ENCODE measurements around the gene PIP5K1B. TPM values are rescaled to one million over a fixed set of nuclear protein-coding genes. Genes with fewer than 3 reads are reported as not detected.

Gene PIP5K1B, protein sequence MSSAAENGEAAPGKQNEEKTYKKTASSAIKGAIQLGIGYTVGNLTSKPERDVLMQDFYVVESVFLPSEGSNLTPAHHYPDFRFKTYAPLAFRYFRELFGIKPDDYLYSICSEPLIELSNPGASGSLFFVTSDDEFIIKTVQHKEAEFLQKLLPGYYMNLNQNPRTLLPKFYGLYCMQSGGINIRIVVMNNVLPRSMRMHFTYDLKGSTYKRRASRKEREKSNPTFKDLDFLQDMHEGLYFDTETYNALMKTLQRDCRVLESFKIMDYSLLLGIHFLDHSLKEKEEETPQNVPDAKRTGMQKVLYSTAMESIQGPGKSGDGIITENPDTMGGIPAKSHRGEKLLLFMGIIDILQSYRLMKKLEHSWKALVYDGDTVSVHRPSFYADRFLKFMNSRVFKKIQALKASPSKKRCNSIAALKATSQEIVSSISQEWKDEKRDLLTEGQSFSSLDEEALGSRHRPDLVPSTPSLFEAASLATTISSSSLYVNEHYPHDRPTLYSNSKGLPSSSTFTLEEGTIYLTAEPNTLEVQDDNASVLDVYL
- 0.18 and 0.36 TPM in 2 replicates for total RNA-seq (2014; rRNA removed; shearing (Covaris generic))

DNA sequence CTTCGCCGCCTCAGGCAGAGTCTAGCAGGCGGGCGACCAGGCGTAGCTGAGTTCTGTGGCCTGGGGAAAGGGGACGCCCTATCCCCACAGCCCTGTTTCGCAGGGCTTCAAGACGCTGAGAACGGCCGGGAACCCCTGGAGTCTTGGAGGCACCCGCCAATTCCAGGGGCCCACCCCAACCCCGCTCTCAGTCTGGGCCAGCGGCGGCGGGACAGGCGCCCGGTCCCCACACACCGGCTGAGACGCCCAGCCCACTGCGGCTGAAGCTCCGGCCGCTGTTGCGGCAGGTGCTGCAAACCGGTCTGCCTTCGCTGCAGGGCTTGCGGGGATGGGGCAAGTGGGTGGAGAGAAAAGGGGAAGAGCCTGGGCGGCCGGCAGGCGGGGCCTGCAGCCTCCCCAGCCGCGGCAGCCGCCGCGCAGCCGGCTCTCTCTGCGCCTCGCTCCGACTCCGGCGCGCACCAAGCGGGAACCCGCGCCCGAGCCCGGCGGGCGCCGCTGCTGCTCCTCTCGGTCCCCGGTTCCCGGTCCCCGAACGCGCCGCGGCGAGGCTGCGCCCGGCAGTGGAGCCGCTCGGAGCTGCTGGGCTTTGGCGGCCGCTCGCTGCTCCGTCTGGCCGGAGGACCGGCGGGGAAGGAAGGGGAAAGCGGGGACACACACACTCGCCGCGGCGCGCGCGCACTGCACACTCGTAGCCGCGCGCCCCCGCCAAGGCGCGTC, at the start of gene PIP5K1B:
Gene PIP5K1B (plus strand): TSS at position 427 of the 717 bp plus-strand sequence. CDS start 117,375 bp downstream, outside the sequence.
- H3K27ac ChIP-seq, result no peak within 1 kb of the TSS
- peaks cover 40% of the 10 kb centered on the region for H3K27me3 ChIP-seq
- DNase-seq, result peak; percentile 84 to 86
- no peaks in the 10 kb centered on the region for H3K36me3 ChIP-seq
- no peaks in the 10 kb centered on the region for H3K9me3 ChIP-seq (replicated peaks)
- H3K4me1 ChIP-seq, result no peaks in the 10 kb centered on the region
- peak within 1 kb of the TSS; percentile 92 for H3K4me3 ChIP-seq

DNA sequence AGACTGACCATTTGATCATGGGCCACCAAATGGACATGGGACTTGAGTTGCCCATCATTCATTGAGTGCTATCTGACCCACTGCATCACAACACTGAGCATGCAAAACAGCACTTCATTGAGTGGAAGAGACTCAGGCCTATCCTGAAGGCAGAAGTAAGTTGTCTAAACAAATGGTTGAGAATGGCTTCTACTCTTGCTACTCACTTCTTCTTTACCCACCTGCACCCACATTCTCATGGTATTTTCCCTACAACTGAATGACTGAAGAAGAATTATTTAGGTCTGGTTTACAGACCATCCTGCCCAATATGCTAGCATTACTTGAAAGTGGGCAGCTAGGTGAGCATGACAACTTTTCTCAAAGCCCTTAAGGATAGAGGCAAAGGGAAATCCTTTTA, 41.0 kb upstream of the PIP5K1B start:
- no peak overlapping the region for H3K27ac ChIP-seq
- H3K4me1 ChIP-seq, result no peaks in the 10 kb centered on the region
- no peak overlapping the region for H3K4me3 ChIP-seq
- no peak for DNase-seq
- peaks cover 8% of the 10 kb centered on the region; the same call in 1 of the 2 replicates for H3K27me3 ChIP-seq
- no peaks in the 10 kb centered on the region for H3K36me3 ChIP-seq
- H3K9me3 ChIP-seq (replicated peaks), result no peaks in the 10 kb centered on the region

DNA sequence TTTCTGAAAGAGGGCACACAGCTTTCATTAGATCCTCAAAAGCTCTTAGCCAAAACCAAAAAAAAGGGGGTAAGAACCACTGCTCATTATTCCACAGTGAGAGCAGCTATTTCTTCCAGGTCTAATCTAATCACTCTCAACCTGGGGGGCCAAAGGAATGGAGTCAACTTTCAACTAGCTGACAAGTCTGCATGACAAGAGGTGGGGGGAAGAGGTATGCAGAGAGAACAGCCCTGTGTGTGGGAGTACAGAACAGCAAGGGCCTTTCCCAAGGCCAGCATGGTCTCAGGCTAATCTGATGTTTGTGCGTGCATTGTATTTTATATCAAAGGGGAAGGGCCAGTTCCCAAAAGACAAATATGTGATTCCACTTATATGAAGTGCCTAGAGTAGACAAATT, 36.9 kb upstream of the PIP5K1B start:
- Histone ChIP-seq H3K9me3 (replicated peaks) (no peaks in the 10 kb centered on the region), H3K27ac (no peak overlapping the region), H3K36me3 (no peaks in the 10 kb centered on the region), H3K4me1 (no peaks in the 10 kb centered on the region), H3K4me3 (no peak overlapping the region), H3K27me3 (peaks cover 15% of the 10 kb centered on the region)
- no peak for DNase-seq

DNA sequence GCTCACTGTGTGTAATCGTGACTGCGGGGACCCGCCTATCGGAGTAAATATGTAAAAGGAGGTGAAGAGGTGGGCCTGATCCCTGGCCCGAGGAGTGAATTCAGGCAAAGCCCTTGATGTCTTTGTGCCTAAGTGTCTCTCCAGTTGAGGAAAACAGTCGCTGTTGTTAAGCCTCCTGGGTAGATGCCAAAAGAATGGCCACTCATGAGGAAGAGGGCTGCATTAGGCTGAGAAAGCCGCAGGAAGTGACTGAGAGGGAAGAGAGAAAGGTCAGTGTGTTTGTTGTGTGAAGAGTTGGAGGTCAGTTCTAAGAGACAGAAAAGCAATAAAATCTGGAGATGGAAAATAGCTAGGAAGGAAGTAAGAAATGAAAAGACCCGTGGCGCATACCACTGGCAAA, 35.8 kb upstream of the PIP5K1B start:
- no peaks in the 10 kb centered on the region for H3K36me3 ChIP-seq
- H3K9me3 ChIP-seq (replicated peaks), result no peaks in the 10 kb centered on the region
- H3K4me3 ChIP-seq, result no peak overlapping the region
- DNase-seq, result peak in 1 of 2 experiments; percentile 8
- H3K27ac ChIP-seq, result no peak overlapping the region
- peaks cover 15% of the 10 kb centered on the region for H3K27me3 ChIP-seq
- H3K4me1 ChIP-seq, result no peaks in the 10 kb centered on the region

DNA sequence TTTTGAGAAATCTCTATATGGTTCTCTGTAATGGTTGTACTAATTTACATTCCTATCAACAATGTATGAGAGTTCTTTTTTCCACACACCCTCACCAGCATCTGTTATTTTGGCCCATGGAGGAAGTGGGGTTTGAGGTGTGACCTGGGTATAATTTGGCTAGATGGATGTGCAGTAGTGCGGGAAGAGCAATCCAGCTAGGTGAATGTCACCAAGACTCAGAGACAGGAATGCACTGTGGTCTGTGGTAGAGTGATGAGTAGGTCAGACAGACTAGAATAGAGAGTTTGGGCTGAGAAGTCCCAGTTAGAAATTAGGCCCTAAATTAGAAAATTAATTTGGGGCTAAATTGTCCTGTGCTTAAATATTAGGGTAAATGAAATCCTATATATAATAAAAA, 32.8 kb upstream of the PIP5K1B start:
- H3K4me1 ChIP-seq, result no peaks in the 10 kb centered on the region

DNA sequence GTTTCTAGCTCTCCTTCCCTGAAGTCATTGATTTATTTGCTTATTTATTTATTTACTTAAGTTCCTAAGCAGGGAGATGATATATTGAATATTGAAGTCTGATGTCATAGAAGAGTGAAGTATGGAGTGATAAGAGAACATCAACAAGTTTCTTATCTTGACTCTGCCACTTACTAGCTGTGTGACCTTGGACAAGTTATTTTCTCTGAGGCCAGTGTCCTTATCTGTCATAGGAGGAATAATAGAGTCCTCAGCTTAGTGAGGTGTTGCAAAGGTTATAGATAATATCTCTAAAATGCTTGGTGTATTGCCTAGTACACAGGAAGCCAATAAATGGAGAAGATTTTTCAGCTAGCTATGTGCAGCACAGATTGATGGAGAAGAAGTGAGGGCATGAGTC, 32.4 kb upstream of the PIP5K1B start:
- Histone ChIP-seq H3K4me1 (no peaks in the 10 kb centered on the region), H3K27ac (no peak overlapping the region), H3K27me3 (peaks cover 8% of the 10 kb centered on the region), H3K9me3 (replicated peaks) (no peaks in the 10 kb centered on the region), H3K36me3 (no peaks in the 10 kb centered on the region), H3K4me3 (no peak overlapping the region)
- DNase-seq, result no peak

More for the DNA sequence above, 32.8 kb upstream of the PIP5K1B start:
- no peak for DNase-seq
- Histone ChIP-seq H3K9me3 (replicated peaks) (no peaks in the 10 kb centered on the region), H3K27me3 (peaks cover 8% of the 10 kb centered on the region), H3K27ac (no peak overlapping the region), H3K36me3 (no peaks in the 10 kb centered on the region), H3K4me3 (no peak overlapping the region)

DNA sequence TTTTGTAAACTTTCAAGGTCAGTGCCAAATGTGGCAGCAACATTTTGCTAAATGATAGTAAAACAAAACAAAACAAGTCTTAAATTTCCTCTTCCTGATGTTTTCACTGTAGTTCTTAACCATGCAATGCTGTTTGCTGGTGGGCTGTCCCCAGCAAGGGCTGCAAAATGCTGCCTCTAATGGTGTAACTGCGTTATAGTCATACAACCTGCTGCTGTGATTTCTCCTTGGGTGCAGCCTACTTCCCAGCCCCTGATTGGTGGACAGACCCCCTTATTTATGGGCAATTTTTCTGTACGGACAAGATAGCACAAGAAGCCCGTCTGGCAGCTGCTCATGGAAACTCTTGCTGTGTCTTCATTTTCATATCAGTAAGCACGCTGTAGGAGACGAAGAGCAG, 26.6 kb upstream of the PIP5K1B start:
- Histone ChIP-seq H3K27ac (no peak overlapping the region), H3K9me3 (replicated peaks) (no peaks in the 10 kb centered on the region), H3K4me1 (no peaks in the 10 kb centered on the region), H3K36me3 (no peaks in the 10 kb centered on the region), H3K4me3 (no peak overlapping the region), H3K27me3 (no peaks in the 10 kb centered on the region; the same call in 1 of the 2 replicates)
- DNase-seq, result peak; percentile 19 to 53

DNA sequence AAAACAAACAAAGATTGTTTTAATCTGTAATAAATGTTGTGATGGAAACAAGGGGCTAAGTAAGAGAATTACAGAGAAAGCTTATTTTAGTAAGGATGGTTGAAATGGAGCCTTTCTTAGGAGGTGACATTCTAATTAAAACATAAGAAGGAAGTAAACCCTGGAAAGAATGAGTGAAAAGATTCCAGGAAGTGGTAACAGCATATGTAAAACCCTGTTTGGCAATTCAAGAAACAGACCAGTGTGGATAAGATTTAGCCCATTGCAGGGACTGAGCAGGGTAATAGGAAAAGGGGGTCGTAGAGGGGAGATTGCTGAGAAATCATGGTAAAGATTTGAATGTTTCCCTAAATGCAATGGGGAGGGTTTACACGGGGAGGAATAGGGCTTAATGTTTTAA, 21.6 kb upstream of the PIP5K1B start:
- Histone ChIP-seq H3K9me3 (replicated peaks) (no peaks in the 10 kb centered on the region), H3K27me3 (no peaks in the 10 kb centered on the region; the same call in 1 of the 2 replicates), H3K4me1 (no peaks in the 10 kb centered on the region), H3K4me3 (no peak overlapping the region), H3K27ac (no peak overlapping the region), H3K36me3 (no peaks in the 10 kb centered on the region)
- no peak for DNase-seq

DNA sequence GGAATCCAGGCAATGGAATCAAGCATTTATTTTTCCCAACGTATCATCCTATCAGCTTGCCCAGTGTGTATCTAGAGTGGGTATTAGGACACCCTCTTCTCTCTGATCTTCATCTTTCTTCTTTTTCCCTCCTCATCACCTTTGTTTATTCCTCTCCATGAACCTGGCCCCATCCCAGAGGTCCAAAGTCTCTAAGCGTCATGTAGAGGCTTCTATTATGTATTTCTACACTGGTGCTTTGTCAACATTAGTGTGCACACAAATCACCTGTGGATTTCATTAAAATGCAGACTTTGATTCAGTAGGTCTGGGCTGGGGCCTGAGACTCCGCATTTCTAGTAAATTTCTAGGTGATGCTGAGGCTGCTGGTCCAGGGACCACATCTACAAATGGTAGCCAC, 19.8 kb upstream of the PIP5K1B start:
- no peak overlapping the region for H3K27ac ChIP-seq
- H3K36me3 ChIP-seq, result no peaks in the 10 kb centered on the region
- no peaks in the 10 kb centered on the region; the same call in 1 of the 2 replicates for H3K27me3 ChIP-seq
- H3K9me3 ChIP-seq (replicated peaks), result no peaks in the 10 kb centered on the region
- H3K4me3 ChIP-seq, result no peak overlapping the region
- no peaks in the 10 kb centered on the region for H3K4me1 ChIP-seq
- DNase-seq, result no peak

DNA sequence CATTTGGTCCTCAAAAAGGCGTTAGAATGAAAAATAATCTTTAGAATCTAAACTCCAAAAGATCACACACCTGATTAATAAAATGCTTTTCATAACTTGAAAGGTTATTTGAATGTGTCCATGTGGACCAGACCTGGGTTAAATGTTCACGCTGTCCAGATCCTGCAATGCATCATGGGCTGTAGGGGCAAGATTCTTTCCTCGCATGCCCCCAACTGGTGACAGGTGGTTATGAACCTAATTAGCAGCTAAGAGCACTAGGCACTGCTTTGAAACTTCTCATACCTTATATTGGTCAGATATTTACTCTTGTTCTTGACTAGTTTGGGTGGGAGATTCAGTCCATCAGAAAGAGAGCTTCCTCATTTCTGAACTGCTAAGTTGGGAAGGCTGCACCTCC, 19.3 kb upstream of the PIP5K1B start:
- H3K27me3 ChIP-seq, result no peaks in the 10 kb centered on the region; the same call in 1 of the 2 replicates
- no peaks in the 10 kb centered on the region for H3K36me3 ChIP-seq
- DNase-seq, result peak; percentile 52 to 76
- no peaks in the 10 kb centered on the region for H3K4me1 ChIP-seq
- no peak overlapping the region for H3K27ac ChIP-seq
- H3K9me3 ChIP-seq (replicated peaks), result no peaks in the 10 kb centered on the region
- no peak overlapping the region for H3K4me3 ChIP-seq

DNA sequence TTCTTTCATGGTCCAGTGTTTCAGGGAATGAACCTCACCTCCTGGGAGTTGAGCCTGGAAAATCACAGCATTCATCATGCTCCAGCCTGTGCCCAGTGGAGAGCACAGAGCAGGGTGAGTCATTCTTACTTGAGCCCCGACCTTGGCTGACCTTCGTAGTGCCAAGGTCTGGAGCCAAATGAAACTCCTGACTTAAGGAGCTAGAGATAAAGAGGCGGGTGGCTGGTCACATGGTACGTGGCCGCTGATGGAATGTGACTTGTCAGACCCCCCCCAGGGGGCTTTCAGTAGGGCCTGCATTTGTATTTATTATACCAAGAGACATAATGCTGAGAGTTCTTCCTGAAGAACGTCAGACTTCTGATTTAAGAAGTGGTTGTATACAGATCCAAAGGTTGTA, 15.0 kb upstream of the PIP5K1B start:
- H3K9me3 ChIP-seq (replicated peaks), result no peaks in the 10 kb centered on the region
- no peaks in the 10 kb centered on the region for H3K4me1 ChIP-seq
- H3K27ac ChIP-seq, result no peak overlapping the region
- no peaks in the 10 kb centered on the region for H3K27me3 ChIP-seq
- no peak for DNase-seq
- no peaks in the 10 kb centered on the region for H3K36me3 ChIP-seq
- no peak overlapping the region for H3K4me3 ChIP-seq

DNA sequence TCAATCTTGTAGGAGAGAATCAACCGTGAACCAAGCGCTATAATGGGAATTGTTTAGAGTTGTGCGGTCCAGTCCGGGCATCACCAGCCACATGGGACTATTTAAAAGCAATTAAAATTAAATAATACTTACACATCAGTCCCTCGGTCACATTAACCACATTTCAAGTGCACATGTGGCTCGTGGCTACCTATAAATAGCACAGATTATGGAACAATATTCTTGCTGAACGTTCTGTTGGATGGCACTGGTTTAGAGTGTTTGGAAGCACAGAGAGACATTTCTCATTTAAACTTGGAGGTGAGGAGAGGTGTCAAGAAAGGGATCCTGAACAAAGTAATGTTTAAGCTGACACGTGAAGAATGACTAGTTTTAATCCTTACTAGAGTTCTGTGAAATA, 12.5 kb upstream of the PIP5K1B start:
- no peaks in the 10 kb centered on the region for H3K36me3 ChIP-seq
- no peak overlapping the region for H3K4me3 ChIP-seq
- no peaks in the 10 kb centered on the region for H3K27me3 ChIP-seq
- H3K9me3 ChIP-seq (replicated peaks), result no peaks in the 10 kb centered on the region
- DNase-seq, result no peak
- no peak overlapping the region for H3K27ac ChIP-seq
- H3K4me1 ChIP-seq, result no peaks in the 10 kb centered on the region

DNA sequence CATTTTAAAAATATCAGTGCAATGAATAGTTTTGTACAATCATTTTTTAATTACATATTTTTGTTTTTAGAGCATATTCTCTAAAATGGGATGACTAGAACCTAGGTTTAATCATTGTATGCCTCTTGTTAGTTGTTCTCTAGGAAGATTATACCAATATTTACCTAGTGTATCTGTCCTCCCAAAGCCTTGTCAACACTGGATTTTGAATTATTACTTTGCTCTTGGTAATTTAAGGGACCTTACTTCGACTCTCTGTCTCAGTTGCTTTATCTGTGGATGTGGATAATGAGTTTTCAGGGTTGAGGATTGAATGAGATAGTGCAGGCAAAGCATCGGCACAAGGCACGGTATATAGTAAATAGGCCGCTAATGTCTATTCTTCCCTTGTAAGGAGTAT, 10.9 kb upstream of the PIP5K1B start:
- no peak overlapping the region for H3K4me3 ChIP-seq
- no peaks in the 10 kb centered on the region for H3K9me3 ChIP-seq (replicated peaks)
- no peaks in the 10 kb centered on the region for H3K27me3 ChIP-seq
- no peak overlapping the region for H3K27ac ChIP-seq
- no peaks in the 10 kb centered on the region for H3K4me1 ChIP-seq
- no peak for DNase-seq
- no peaks in the 10 kb centered on the region for H3K36me3 ChIP-seq

DNA sequence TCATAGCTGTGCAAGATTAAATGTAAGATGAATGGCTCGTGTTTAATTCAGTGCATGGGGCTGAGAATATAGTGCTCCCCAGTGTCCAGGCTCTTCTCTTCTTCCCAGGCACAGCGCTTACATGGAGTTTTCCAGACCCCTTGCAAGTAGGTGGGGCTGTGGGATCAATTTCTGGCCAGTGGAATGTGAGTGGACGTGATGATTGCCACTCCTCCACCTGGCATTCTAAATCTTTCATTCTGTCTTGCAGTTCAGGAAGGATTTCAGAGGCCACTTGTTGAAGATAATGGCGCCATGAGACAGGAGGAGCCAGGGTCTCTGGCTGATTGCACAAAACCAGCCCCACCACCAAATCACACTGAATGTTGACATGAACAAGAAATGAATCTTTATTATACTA, 7.2 kb upstream of the PIP5K1B start:
- no peaks in the 10 kb centered on the region for H3K9me3 ChIP-seq (replicated peaks)
- H3K36me3 ChIP-seq, result no peaks in the 10 kb centered on the region
- no peak for DNase-seq
- H3K4me3 ChIP-seq, result no peak overlapping the region
- H3K27ac ChIP-seq, result no peak overlapping the region
- H3K4me1 ChIP-seq, result no peaks in the 10 kb centered on the region
- peaks cover 3% of the 10 kb centered on the region; the same call in 1 of the 2 replicates for H3K27me3 ChIP-seq

DNA sequence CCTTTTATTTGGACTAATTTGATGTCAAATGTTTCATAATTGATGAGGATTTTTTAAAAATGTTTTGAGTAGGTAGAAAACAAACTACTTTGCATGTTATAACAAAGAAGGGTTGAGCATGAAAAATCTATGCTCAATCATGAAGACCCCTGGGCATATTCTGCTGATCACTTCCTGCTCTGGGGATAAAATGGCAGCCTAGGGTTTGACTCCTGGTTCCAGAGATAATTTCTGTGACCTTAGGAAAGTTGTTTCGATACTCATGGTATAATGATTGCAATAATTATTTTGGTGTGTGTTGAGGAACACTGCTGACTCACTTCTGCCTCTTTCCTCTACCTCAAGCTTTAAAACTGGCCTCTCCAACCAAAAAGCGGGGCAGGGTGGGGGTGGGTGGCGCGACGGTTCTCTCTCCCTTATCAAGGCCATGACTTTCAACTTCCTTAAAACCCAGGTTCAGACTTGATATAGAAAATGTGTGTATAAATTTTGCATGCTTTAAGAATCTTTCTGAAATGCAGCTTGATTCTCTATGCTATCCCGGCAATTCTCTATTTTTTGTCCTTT, 6.0 kb upstream of the PIP5K1B start:
- peaks cover 4% of the 10 kb centered on the region for H3K27me3 ChIP-seq
- no peaks in the 10 kb centered on the region for H3K4me1 ChIP-seq
- no peaks in the 10 kb centered on the region for H3K9me3 ChIP-seq (replicated peaks)
- no peak for DNase-seq
- H3K27ac ChIP-seq, result no peak overlapping the region
- H3K4me3 ChIP-seq, result no peak overlapping the region
- no peaks in the 10 kb centered on the region for H3K36me3 ChIP-seq
